Measurements from ENCODE around the gene ABCB8. TPM values are rescaled to one million over a fixed set of nuclear protein-coding genes. Genes with fewer than 3 reads are reported as not detected.
A peak's percentile ranks its signal among the peaks of the same experiment; 100 is the strongest.

The ABCB8 gene
- total and polyA plus RNA-seq, 9 of the 15 experiments (the other 6 are each of a cell fraction or from before 2014, with no cell fraction given): 7.6 to 106 (median 36.3) TPM

DNA sequence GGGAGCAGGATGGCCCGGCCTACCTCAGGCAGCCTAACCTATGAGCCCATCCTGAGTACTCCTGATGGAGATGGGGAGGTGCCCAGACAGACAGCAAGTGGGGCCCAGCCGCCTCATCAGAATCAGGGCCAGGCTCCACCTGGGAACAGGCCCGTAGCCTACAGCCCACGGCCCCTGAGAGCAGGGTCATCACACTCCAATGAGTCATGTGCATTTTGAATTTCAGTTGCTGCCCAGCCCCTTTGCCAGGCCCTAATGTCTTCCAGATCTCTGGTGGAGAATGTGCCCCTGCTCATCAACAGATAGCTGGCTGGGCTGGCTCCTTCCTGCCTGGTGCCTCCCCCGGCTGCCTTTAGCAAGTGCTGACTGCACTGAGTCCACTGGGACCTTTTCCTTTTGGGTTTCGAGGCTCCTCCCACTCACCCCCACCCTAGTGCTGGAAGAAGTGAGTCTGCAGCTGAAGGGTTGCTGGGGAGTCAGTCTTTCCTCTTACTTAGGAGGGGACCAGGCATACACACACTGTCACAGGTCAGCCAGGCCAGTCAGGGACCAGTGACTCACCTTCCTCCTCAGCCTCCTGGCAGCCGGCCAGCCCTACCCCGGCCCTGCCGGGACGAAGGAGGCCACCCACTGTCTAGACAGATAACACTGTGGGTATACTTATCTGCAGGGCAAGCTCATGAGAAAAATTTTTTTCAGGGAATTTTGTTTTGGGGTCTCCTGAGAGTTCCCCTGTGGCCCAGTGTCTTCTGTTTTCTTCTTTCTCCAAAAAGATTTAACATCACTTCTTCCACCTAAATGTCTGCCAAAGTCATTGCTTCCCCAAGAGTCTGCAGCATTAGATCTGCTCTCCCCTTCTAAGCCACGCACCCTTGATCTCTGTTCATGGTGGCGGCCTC, 10.9 kb downstream of the ABCB8 start:
- Histone ChIP-seq H3K36me3 (ENCODE audit: control insufficient read depth, insufficient read depth, low read length) (peaks cover 44% of the 10 kb centered on the region; the same call in 2 of the 3 replicates), H3K27ac (ENCODE audit: extremely low read depth, low read depth, low read length) (peak overlapping the region; percentile 65), H3K4me1 (replicated peaks in 1 of 2; ENCODE audit: control insufficient read depth in 2 of 2, insufficient read depth in 2 of 2, low read length in 2 of 2) (peaks cover 24 to 73% of the 10 kb centered on the region in 2 experiments), H3K27me3 (ENCODE audit: control insufficient read depth in 2 of 2, insufficient read depth in 2 of 2, low read length in 2 of 2) (no peaks in the 10 kb centered on the region), H3K4me2 (ENCODE audit: insufficient read depth, low read length) (peak overlapping the region; percentile 74), H3K9me1 (ENCODE audit: control insufficient read depth, insufficient read depth, low read length) (peaks cover 13% of the 10 kb centered on the region), H3K79me2 (ENCODE audit: control insufficient read depth, insufficient read depth, low read length) (no peaks in the 10 kb centered on the region), H3K9ac (ENCODE audit: insufficient read depth in 1 of 2, low read depth in 2 of 2, low read length in 2 of 2) (peak overlapping the region; percentile 22 to 83; a peak in 3 of 4 replicates), H2AFZ (ENCODE audit: low read depth, low read length) (no peak overlapping the region), H4K20me1 (replicated peaks; ENCODE audit: control insufficient read depth, insufficient read depth, low read length) (peaks cover 10% of the 10 kb centered on the region), H3K9me3 (replicated peaks; ENCODE audit: control insufficient read depth, insufficient read depth, low read depth, low read length) (no peaks in the 10 kb centered on the region), H3K4me3 (no peak overlapping the region; the same call in 1 of the 2 replicates)
- WGBS (ENCODE audit: insufficient coverage, low coverage, missing lambda C conversion rate): 4% methylated on average over 12 of the region's 12 CpGs
- no TSS peak for BruUV-seq (replicated peaks)
- POLR2A ChIA-PET: interaction anchor here (0.7 to 3.8 kb wide), 9 partner anchors 10 to 44 kb away, joined by 3 to 23 read pairs (median 5); partner anchors contain the start of genes ABCB8, ASIC3, ATG9B and FASTK
- CTCF ChIA-PET (ENCODE audit: low intra/inter-chr PET ratio): no interaction called here
- in situ Hi-C loops (cut with MboI): no loop called here
- peak; percentile 97 for ATAC-seq
- peak; percentile 99 to 100 (median 99) for DNase-seq (ENCODE audit: extremely low read depth in 1 of 4, low spot score in 3 of 4)
- peak; percentile 100 for FAIRE-seq
- intact Hi-C loops (cut with micrococcal nuclease): loop anchor here (1.0 kb wide), 3 partner anchors 11 to 31 kb away; partner anchors contain the start of gene ABCB8
- TF ChIP-seq DMBX1 (CRISPR knock-in tag; IDR thresholded peaks at IDR 0.05; ENCODE audit: borderline replicate concordance): no peak
- TF ChIP-seq, protein P1, sequence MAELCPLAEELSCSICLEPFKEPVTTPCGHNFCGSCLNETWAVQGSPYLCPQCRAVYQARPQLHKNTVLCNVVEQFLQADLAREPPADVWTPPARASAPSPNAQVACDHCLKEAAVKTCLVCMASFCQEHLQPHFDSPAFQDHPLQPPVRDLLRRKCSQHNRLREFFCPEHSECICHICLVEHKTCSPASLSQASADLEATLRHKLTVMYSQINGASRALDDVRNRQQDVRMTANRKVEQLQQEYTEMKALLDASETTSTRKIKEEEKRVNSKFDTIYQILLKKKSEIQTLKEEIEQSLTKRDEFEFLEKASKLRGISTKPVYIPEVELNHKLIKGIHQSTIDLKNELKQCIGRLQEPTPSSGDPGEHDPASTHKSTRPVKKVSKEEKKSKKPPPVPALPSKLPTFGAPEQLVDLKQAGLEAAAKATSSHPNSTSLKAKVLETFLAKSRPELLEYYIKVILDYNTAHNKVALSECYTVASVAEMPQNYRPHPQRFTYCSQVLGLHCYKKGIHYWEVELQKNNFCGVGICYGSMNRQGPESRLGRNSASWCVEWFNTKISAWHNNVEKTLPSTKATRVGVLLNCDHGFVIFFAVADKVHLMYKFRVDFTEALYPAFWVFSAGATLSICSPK (IDR thresholded peaks at IDR 0.05; ENCODE audit: borderline replicate concordance): no peak
- no peak for TF ChIP-seq COPS2 (conservative IDR thresholded peaks at IDR 0.05)
- peak; percentile 79; the same call in 1 of the 2 replicates for TF ChIP-seq MTA1 (IDR thresholded peaks at IDR 0.05; ENCODE audit: borderline replicate concordance)
- no peak for TF ChIP-seq LARP7 (IDR thresholded peaks at IDR 0.05)
- TF ChIP-seq DIDO1 (tag; IDR thresholded peaks at IDR 0.05; ENCODE audit: low read depth): no peak
- peak; percentile 92 for TF ChIP-seq TEAD4 (IDR thresholded peaks at IDR 0.05; ENCODE audit: low read length)
- no peak for TF ChIP-seq TEAD4 (CRISPR knock-in tag; IDR thresholded peaks at IDR 0.05; ENCODE audit: borderline replicate concordance)
- TF ChIP-seq SMARCA5 (IDR thresholded peaks at IDR 0.05): 0 out of 2 replicates have a peak, but pooled peaks have one; percentile 44
- no peak for TF ChIP-seq PRMT5 (CRISPR knock-in tag; IDR thresholded peaks at IDR 0.05)
- TF ChIP-seq, protein P2, sequence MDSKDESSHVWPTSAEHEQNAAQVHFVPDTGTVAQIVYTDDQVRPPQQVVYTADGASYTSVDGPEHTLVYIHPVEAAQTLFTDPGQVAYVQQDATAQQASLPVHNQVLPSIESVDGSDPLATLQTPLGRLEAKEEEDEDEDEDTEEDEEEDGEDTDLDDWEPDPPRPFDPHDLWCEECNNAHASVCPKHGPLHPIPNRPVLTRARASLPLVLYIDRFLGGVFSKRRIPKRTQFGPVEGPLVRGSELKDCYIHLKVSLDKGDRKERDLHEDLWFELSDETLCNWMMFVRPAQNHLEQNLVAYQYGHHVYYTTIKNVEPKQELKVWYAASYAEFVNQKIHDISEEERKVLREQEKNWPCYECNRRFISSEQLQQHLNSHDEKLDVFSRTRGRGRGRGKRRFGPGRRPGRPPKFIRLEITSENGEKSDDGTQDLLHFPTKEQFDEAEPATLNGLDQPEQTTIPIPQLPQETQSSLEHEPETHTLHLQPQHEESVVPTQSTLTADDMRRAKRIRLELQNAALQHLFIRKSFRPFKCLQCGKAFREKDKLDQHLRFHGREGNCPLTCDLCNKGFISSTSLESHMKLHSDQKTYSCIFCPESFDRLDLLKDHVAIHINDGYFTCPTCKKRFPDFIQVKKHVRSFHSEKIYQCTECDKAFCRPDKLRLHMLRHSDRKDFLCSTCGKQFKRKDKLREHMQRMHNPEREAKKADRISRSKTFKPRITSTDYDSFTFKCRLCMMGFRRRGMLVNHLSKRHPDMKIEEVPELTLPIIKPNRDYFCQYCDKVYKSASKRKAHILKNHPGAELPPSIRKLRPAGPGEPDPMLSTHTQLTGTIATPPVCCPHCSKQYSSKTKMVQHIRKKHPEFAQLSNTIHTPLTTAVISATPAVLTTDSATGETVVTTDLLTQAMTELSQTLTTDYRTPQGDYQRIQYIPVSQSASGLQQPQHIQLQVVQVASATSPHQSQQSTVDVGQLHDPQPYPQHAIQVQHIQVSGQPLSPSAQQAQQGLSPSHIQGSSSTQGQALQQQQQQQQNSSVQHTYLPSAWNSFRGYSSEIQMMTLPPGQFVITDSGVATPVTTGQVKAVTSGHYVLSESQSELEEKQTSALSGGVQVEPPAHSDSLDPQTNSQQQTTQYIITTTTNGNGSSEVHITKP (IDR thresholded peaks at IDR 0.05; ENCODE audit: partially characterized antibody): peak; percentile 76
- TF ChIP-seq EGR1 (conservative IDR thresholded peaks at IDR 0.05): no peak; the same call in none of the 2 replicates
- TF ChIP-seq, protein P3, sequence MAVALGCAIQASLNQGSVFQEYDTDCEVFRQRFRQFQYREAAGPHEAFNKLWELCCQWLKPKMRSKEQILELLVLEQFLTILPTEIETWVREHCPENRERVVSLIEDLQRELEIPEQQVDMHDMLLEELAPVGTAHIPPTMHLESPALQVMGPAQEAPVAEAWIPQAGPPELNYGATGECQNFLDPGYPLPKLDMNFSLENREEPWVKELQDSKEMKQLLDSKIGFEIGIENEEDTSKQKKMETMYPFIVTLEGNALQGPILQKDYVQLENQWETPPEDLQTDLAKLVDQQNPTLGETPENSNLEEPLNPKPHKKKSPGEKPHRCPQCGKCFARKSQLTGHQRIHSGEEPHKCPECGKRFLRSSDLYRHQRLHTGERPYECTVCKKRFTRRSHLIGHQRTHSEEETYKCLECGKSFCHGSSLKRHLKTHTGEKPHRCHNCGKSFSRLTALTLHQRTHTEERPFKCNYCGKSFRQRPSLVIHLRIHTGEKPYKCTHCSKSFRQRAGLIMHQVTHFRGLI (CRISPR knock-in tag; IDR thresholded peaks at IDR 0.05): no peak
- TF ChIP-seq GABPB1 (CRISPR knock-in tag; IDR thresholded peaks at IDR 0.05): 0 out of 2 replicates have a peak, but pooled peaks have one; percentile 66

Data from K562 (cell line).